GM10266 (cell line): ENCODE results near the gene TOR2A.

Source experiments
- DNase-seq: peaks from one replicate; pipeline ENCODE4 v3.0.0; 2012; ENCODE audit errors: extremely low spot score
- TF ChIP-seq, protein P1 (sequence below): IDR thresholded peaks from 2 replicates; pipeline ENCODE4 v1.5.1; 2012; ENCODE audit warnings: mild to moderate bottlenecking, low read depth; ENCODE audit not compliant: control insufficient read depth, insufficient read depth; ENCODE audit errors: missing control alignments

Gene TOR2A

DNA sequence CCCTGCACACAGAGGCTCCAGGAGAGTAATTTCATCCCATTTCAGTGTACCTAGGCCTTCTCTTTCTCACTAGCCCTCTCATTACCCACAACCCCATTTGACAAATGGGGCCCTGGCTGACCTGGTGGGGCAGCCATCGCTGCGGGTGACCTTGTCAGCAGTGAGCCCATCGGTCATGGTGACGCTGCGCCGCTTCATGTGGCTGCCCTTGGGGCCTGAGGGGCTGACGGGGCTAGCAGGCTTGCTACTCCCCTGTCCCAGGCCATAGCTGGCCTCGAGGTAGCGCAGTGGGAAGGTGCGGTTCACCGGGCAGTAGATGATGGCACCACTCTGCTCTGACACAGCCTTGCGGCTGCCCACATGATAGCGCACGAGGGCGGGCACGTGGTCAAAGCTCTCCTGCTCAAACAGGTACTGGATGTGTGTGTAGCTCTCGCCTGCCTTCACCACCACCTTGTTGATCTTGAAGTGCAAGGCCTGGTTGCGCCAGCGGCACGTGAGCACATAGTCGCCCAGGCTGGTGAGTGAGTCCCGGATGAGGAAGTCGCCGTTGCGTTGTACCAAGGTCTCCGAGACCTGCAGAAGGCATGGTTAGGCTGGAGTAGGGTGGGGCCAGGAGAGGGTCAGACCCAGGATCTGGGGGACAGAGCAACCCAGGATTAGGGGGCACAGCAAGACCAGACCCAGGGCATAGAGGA lies 14.1 kb upstream of the TOR2A start:
- TF ChIP-seq, protein P1, sequence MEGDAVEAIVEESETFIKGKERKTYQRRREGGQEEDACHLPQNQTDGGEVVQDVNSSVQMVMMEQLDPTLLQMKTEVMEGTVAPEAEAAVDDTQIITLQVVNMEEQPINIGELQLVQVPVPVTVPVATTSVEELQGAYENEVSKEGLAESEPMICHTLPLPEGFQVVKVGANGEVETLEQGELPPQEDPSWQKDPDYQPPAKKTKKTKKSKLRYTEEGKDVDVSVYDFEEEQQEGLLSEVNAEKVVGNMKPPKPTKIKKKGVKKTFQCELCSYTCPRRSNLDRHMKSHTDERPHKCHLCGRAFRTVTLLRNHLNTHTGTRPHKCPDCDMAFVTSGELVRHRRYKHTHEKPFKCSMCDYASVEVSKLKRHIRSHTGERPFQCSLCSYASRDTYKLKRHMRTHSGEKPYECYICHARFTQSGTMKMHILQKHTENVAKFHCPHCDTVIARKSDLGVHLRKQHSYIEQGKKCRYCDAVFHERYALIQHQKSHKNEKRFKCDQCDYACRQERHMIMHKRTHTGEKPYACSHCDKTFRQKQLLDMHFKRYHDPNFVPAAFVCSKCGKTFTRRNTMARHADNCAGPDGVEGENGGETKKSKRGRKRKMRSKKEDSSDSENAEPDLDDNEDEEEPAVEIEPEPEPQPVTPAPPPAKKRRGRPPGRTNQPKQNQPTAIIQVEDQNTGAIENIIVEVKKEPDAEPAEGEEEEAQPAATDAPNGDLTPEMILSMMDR = no peak
- no peak for DNase-seq

DNA sequence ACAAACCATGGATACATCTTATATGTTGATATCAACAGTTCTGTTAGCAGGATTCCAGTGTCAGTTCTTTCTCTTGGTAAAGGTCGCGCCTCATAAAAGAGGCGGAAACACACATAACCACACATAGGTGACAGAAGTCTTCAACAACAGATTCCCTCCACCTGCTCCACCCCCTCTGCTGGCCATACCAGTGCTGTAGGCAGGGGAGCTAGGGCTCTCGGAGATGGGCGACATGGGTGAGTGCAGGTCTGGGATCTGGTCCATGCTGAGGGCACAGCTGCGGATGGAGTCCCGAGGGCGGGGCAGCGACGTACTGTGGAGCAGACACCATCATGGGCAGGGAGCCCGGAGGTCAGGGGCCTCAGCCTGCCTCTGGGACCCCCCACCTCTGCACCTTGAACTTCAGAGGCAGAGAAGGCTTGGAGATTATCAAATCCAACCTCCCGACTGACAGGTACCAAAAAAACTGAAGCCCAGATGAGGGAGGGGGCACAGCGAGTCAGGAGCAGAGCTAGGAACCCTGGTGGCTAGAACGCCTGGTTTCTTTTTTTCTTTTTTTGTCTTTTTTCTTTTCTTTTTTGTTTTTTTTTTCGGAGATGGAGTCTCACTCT lies 12.0 kb upstream of the TOR2A start:
- no peak for DNase-seq
- TF ChIP-seq, protein P1 = no peak

DNA sequence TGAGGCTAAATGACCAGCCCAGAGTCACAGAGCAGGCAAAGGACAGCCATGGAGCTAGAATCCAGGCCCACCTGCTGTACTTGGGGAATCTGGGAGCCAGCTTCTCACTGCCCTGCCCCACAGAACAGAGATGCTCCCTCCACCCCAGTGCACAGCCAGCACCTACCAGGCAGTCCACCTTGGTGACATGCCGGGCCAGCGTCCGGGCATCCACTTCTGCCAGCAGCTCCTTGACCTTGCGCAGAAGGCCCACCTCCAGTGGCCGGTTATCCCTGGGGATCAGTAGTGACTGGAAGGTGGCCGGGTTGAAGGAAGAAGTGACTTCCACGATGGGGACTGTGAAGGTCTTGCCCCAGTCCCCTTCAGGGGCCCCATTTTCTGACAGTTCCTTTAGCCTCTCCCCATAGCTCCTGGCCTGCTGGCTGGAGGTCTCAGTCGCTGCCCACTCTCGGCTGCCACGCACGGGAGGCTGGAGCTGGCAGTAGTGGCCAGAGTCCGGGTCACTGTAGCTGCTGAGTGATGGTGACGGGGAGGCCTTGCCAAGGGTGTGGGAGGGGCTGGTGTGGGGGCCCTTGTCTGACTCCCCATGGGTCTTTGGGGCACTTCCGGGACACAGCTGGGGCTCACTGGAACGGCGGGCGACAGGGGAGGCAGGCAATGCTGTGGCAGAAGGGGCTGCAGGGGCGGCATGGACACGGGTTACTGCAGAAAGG lies 9.5 kb upstream of the TOR2A start:
- no peak for DNase-seq
- TF ChIP-seq, protein P1 = no peak

DNA sequence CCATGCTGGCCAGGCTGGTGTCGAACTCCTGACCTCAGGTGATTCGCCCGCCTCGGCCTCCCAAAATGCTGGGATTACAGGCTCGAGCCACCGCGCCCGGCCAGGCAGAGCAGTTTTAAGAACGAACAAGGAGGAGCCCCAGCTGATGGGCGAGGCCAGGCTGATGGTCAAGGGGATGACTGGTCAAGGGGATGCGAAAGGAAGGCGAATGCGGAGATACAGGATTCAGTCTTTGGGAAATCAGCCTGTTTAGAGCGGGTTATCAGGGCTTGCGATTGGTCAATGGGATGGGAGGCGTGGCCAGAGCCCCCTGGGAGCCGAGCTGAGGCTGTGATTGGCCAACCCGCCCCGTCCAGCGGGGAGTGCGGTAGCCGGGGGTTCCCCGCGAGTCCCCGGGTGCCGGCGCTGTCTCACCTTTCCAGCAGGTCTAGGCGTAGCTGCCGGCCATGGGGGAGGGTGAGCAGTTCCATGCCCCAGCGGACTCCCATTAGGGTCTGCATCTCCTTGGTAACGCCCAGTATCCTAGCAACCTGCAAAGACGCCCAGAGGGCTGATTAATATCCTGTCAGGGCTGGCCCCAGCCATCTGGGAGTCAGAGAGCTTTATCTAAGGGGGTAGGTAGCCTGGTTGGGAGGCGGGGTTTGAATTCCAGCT lies 7.5 kb upstream of the TOR2A start:
- DNase-seq = no peak
- TF ChIP-seq, protein P1 = no peak

DNA sequence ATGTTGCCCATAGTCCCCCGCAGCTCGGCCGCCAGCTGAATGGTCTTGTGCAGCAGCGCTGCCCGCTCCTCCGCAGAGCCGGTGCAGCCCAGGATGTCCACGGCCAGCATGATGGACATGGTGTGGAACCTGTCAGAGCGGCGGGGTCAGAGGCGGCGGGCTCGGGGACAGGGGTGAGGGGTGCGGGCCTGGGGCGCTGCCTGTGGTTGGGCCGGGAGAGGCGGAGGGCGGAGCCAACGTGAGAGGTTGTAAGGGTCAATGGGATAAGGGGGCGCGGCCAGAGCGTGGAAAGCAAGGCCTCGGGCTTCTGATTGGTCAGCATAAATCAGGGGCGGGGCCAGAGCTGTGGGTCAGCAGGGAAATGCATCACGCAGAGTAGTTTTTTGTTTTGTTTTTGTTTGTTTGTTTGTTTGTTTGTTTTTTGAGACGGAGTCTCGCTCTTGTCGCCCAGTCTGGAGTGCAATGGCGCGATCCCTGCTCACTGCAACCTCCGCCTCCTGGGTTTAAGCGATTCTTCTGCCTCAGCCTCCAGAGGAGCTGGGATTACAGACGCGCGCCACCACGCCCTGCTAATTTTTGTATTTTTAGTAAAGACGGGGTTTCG lies 6.8 kb upstream of the TOR2A start:
- DNase-seq = no peak
- TF ChIP-seq, protein P1 = no peak

DNA sequence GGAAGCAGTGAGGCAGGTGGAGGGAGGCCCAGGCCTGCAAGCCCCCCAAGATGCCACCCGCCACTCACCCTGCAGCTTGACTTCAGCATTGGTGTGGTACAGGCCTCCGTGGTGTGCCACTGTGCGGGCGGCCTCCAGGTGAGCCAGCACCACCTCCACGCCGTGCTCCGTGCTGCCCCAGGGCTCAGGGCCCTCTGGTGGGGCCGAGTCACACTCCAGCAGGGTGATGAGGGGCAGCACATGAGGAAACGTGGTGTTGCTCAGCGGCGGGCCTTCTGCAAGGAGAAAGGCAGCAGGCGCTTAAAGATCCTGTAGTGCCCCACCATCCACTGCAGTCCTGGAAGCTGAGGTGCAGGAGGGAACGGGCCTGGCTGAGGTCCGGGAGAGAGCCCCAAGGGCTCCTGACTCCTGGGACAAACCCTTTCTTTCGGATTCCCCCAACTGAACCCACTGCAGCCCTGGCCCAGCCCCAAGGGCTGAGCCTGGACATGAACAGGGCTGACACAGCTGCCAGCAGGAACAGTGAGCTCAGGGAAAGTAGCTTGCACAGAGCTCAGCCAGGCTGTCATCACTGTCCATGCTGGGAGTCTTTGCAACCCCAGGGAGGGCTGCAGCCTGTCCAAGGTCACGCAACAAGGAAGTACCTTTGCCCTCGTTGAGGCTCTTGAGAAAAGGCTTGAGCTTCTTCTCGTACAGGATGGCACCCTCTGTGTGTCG lies 4.7 kb upstream of the TOR2A start:
- no peak for DNase-seq
- TF ChIP-seq, protein P1 = no peak
